Activated CD8-positive, alpha-beta T cell treated with anti-CD3 and anti-CD28 coated beads, Interleukin-2, amount 10 ng/mL, durations not matched to agents 7 days and 5 days (primary cell): ENCODE measurements around the gene CARMIL1. TPM values are rescaled to one million over a fixed set of nuclear protein-coding genes. Genes with fewer than 3 reads are reported as not detected.
"Not testable (repeated sequence)": the region's sequence is repeated elsewhere in the genome, so short reads cannot be mapped to it uniquely, and the experiment has no call there.

Experiments
- ATAC-seq: fragments of 150-1000 bp; cut with Tn5 transposase; one replicate; pipeline ENCODE4 v1.10.0; 2021; ENCODE audit warnings: moderate library complexity
- CTCF ChIA-PET: fragments of 350-600 bp; sonication (Branson Sonifier 250); formaldehyde crosslinking; loops from one replicate; lab custom pipeline; 2021; ENCODE audit warnings: antibody characterized with exemption; lab: Charles Lee
- POLR2A ChIA-PET: fragments of 350-600 bp; sonication (Branson Sonifier 250); formaldehyde crosslinking; loops from one replicate; lab custom pipeline; 2021; ENCODE audit warnings: antibody characterized with exemption; lab: Charles Lee
- DNase-seq: peaks from one replicate; pipeline ENCODE4 v3.0.0-alpha.2; 2020
- H3K27ac Mint-ChIP-seq: one replicate; pipeline ENCODE4 v1.8.0; 2021; ENCODE audit warnings: mild to moderate bottlenecking, mixed read lengths
- H3K27me3 Mint-ChIP-seq: one replicate; pipeline ENCODE4 v1.8.0; 2021; ENCODE audit warnings: low read depth, mixed read lengths
- H3K36me3 Mint-ChIP-seq: one replicate; pipeline ENCODE4 v1.8.0; 2021; ENCODE audit warnings: low read depth, mixed read lengths
- H3K4me1 Mint-ChIP-seq: one replicate; pipeline ENCODE4 v1.8.0; 2021; ENCODE audit warnings: low read depth, mixed read lengths
- H3K4me3 Mint-ChIP-seq: one replicate; pipeline ENCODE4 v1.8.0; 2021; ENCODE audit warnings: mild to moderate bottlenecking, mixed read lengths
- H3K9me3 Mint-ChIP-seq: one replicate; pipeline ENCODE4 v1.8.0; 2022; ENCODE audit warnings: mixed read lengths; ENCODE audit not compliant: insufficient read depth
- total RNA-seq, 2 experiments: library from RNA; stranded (reverse); gene quantifications; one replicate each; pipeline ENCODE4 v1.2.3, GENCODE V29; 2021

The CARMIL1 gene
- total RNA-seq, 2 experiments from 2014 or later = 4.6 to 4.8 TPM

DNA sequence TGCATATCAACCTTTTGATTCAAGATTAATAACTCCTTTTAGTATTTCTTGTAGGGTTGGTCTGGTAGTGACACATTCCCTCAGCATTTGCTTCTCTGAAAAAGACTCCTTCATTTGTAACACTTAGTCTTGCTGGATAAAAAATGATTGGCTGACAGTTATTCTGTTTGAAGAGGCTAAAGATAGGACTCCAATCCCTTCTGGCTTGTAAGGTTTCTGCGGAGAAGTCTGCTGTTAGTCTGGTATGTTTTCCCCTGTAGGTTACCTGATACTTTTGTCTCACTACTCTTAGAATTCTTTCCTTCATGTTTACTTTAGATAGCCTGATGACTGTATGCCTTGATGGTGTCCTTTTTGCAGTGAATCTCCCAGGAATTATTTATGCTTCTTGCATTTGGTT is 96.0 kb downstream of the CARMIL1 start:
- ChIA-PET POLR2A (no interaction called here), CTCF (no interaction called here)
- Mint-ChIP-seq H3K4me1 (peaks cover 28% of the 10 kb centered on the region), H3K27ac (no peak overlapping the region), H3K36me3 (peaks cover 12% of the 10 kb centered on the region), H3K9me3 (peaks cover 25% of the 10 kb centered on the region), H3K4me3 (no peak overlapping the region), H3K27me3 (no peaks in the 10 kb centered on the region)
- ATAC-seq = no peak
- no peak for DNase-seq

DNA sequence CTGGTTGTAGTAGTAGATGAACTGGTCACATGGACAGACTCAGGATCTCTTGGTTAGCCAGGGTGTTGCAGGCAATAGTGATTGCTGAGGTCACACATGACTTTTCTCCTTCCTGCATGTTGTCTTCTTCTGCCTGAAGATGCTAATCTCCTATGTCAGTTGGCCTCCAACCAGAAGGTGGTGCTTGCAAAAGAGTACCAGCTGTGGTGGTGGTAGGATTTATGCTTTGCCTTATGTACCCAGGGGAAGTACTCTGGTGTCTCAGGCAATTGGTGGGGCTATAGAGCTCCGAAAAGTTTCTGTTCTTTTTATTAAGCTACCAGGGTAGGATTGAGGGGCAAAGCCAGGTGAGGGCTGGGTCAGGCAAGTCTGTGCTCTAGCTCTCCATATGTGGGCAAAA is 98.5 kb downstream of the CARMIL1 start:
- Mint-ChIP-seq H3K27ac (no peak overlapping the region), H3K36me3 (peaks cover 8% of the 10 kb centered on the region), H3K27me3 (no peaks in the 10 kb centered on the region), H3K9me3 (peaks cover 20% of the 10 kb centered on the region), H3K4me3 (no peak overlapping the region), H3K4me1 (peaks cover 13% of the 10 kb centered on the region)
- CTCF ChIA-PET = interaction anchor here (1.1 kb wide), 1 partner anchor 113 kb away, joined by 3 read pairs; no protein-coding TSS in a partner anchor
- DNase-seq (no peak), ATAC-seq (no peak)
- POLR2A ChIA-PET = no interaction called here

DNA sequence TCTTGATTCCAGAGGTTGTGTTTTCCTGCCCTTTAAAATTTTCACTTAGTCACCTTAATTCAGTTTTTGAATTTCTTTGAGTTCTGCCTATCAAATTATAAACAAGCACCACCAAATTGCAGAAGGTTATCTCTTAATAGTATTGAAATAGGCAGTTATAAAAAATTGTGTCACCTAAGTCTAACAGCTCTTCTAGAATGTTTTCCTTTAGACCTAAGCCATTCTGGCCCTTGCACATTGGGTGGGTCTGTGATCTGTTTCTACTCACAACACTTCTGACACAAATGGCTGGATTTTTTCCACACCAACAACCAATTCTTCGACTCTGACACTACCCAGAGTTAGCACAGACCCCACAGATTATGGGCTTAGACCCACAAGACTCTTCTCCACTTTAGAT is 101.9 kb downstream of the CARMIL1 start:
- ATAC-seq (no peak), DNase-seq (no peak)
- H3K36me3 Mint-ChIP-seq = no peaks in the 10 kb centered on the region
- no peaks in the 10 kb centered on the region for H3K9me3 Mint-ChIP-seq
- no peaks in the 10 kb centered on the region for H3K27me3 Mint-ChIP-seq
- CTCF ChIA-PET = interaction anchor here (1.0 kb wide), 1 partner anchor 19 kb away, joined by 3 read pairs; no protein-coding TSS in a partner anchor
- POLR2A ChIA-PET = no interaction called here
- peaks cover 3% of the 10 kb centered on the region for H3K4me1 Mint-ChIP-seq
- no peak overlapping the region for H3K27ac Mint-ChIP-seq
- H3K4me3 Mint-ChIP-seq = no peak overlapping the region

DNA sequence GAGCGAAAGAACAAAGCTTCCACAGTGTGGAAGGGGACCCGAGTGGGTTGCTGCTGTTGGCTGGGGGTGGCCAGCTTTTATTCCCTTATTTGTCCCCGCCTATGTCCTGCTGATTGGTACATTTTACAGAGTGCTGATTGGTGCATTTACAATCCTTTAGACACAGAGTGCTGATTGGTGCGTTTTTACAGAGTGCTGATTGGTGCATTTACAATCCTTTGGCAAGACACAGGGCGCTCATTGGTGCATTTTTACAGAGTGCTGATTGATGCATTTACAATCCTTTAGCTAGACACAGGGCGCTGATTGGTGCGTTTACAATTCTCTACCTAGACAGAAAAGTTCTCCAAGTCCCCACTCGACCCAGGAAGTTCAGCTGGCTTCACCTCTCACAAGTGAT is 103.3 kb downstream of the CARMIL1 start:
- ATAC-seq, H3K4me3 Mint-ChIP-seq, H3K36me3 Mint-ChIP-seq, H3K27me3 Mint-ChIP-seq, H3K9me3 Mint-ChIP-seq, POLR2A ChIA-PET, H3K4me1 Mint-ChIP-seq, DNase-seq, H3K27ac Mint-ChIP-seq: not testable (repeated sequence)
- CTCF ChIA-PET = interaction anchor here (0.9 kb wide), 1 partner anchor 14 kb away, joined by 3 read pairs; no protein-coding TSS in a partner anchor

DNA sequence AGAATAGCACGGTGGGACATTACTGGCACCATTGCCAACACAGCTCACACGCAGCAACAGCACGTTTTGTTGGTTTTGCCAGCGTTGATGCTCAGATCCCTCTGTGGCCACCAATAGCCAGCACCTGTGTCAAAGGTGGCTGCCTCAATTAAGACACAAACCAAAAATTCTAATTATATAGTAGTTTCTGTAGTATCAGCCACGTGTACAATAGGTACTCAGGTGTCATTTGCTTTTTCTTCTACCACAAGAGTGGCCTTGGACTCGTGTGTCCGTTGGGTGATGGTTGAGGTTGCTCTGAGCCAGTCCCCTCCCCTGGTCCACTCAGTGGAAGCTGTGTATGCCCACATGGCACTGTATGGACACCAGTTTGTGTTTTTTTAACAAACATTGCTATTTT is 105.1 kb downstream of the CARMIL1 start:
- Mint-ChIP-seq H3K4me1 (peaks cover 2% of the 10 kb centered on the region), H3K27me3 (no peaks in the 10 kb centered on the region), H3K36me3 (no peaks in the 10 kb centered on the region), H3K27ac (no peak overlapping the region), H3K4me3 (no peak overlapping the region), H3K9me3 (no peaks in the 10 kb centered on the region)
- CTCF ChIA-PET = no interaction called here
- no peak for ATAC-seq
- no peak for DNase-seq
- POLR2A ChIA-PET = no interaction called here

DNA sequence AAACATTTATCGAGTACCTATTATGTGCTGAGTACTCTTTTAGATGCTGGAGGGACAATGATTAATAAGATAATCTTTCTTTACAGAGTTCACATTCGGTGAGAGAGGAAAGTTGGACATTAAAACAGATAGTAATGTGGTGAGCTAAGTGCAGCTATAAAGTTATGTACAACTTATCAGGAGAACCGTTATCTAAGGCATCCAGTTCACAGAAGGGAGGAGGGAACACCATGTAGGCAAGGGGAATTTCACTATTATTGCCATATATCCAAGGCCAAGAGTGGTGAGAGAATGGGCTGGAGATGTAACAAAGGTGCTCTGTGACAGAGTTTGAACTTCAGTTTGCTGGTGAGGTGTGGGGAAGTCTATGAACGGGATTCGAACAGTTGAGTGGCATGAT is 105.8 kb downstream of the CARMIL1 start:
- ATAC-seq (no peak), DNase-seq (no peak)
- ChIA-PET CTCF (no interaction called here), POLR2A (no interaction called here)
- Mint-ChIP-seq H3K4me3 (no peak overlapping the region), H3K27ac (no peak overlapping the region), H3K4me1 (peaks cover 2% of the 10 kb centered on the region), H3K9me3 (no peaks in the 10 kb centered on the region), H3K27me3 (no peaks in the 10 kb centered on the region), H3K36me3 (no peaks in the 10 kb centered on the region)

DNA sequence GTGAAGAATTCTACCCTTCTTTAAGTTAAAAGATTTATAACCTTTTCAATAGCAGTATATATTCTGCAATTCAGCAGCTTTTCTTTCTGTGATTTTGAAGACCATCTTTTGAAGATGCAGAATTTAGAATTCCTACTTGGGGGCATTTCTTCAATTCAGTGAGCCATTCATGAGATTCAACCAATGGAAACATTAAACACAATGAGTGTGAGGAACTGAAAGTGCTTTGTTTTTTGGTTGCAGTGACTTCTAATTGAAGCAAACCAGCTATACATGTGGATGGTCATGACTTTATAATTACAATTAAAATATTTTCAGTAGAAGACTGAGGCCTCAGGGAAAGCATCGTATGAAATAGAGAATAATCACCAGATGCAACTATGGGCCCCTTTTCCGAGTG is 108.3 kb downstream of the CARMIL1 start:
- CTCF ChIA-PET = interaction anchor here (0.6 to 1.7 kb wide), 4 partner anchors 13 to 20 kb away, joined by 3 read pairs; no protein-coding TSS in a partner anchor
- no peak overlapping the region for H3K27ac Mint-ChIP-seq
- no peak overlapping the region for H3K4me3 Mint-ChIP-seq
- H3K9me3 Mint-ChIP-seq = no peaks in the 10 kb centered on the region
- DNase-seq (no peak), ATAC-seq (no peak)
- H3K4me1 Mint-ChIP-seq = peaks cover 2% of the 10 kb centered on the region
- POLR2A ChIA-PET = interaction anchor here (0.8 kb wide), 1 partner anchor 8 kb away, joined by 3 read pairs; no protein-coding TSS in a partner anchor
- no peaks in the 10 kb centered on the region for H3K27me3 Mint-ChIP-seq
- no peaks in the 10 kb centered on the region for H3K36me3 Mint-ChIP-seq

DNA sequence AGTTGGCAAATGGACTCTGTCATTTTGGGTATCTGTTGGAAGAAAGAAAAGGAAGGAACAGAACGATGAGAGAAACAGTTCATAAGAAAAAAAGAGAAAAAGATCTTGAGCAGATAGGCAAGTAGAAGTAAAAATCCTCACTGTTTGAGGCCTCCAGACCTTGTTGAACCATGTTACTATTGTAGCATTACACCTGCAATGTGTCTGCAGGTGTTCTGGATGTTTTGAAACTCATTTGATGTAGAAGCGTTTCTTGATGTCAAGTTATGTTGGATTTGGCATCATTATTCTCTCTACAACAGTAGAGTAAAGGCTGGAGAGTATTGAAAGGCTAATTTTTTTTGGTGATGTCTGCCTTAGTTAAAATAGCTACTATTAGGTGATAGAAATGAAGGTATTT is 108.7 kb downstream of the CARMIL1 start:
- ChIA-PET POLR2A (interaction anchor here (0.8 kb wide), 1 partner anchor 8 kb away, joined by 3 read pairs; no protein-coding TSS in a partner anchor), CTCF (interaction anchor here (1.0 to 1.7 kb wide), 3 partner anchors 13 to 21 kb away, joined by 3 read pairs; no protein-coding TSS in a partner anchor)
- no peak for DNase-seq
- Mint-ChIP-seq H3K27ac (no peak overlapping the region), H3K36me3 (no peaks in the 10 kb centered on the region), H3K9me3 (no peaks in the 10 kb centered on the region), H3K4me1 (peaks cover 2% of the 10 kb centered on the region), H3K4me3 (no peak overlapping the region), H3K27me3 (no peaks in the 10 kb centered on the region)
- ATAC-seq = no peak

DNA sequence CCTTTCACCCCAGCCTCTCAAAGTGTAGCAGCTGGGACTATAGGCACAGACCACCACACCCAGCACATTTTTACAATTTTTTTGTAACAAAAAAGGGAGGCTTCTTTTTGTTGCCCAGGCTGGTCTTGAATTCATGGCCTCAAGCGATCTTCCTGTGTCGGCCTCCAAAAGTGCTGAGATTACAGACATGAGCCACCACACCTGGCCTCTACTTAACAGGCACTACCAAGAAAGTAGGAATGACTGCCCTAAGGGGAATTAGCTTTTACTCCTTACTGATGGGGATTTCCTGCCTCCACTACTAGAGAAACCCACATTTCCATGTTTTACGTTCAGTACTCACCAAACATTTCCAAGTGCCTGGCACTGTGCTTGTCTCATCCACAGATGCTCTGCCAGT is 109.6 kb downstream of the CARMIL1 start:
- no peak overlapping the region for H3K4me3 Mint-ChIP-seq
- no peak for DNase-seq
- no peaks in the 10 kb centered on the region for H3K36me3 Mint-ChIP-seq
- CTCF ChIA-PET = interaction anchor here (1.0 to 1.7 kb wide), 3 partner anchors 12 to 22 kb away, joined by 3 read pairs; no protein-coding TSS in a partner anchor
- ATAC-seq = no peak
- no peaks in the 10 kb centered on the region for H3K27me3 Mint-ChIP-seq
- no peak overlapping the region for H3K27ac Mint-ChIP-seq
- POLR2A ChIA-PET = interaction anchor here (1.1 to 2.1 kb wide), 2 partner anchors 16 to 22 kb away, joined by 5 to 6 read pairs; no protein-coding TSS in a partner anchor
- peaks cover 2% of the 10 kb centered on the region for H3K4me1 Mint-ChIP-seq
- no peaks in the 10 kb centered on the region for H3K9me3 Mint-ChIP-seq

DNA sequence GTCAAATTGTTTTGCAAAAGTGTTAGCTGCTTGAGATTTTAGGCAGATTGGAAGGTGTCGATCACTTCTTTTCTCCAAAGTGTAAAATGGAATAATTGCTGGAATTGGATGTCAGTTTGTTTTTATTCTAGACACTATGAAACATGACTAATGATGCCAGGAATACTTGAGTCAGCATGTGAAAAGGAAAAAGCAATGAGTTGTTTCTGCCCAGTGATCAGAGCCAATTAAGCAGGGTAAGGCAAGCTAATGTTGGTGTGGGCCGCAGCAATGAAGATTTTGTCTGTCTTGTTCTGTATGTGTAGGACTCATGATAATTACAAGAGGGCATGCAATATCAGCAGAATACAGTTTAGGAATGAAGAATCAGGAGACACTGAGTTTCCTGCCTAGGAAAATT is 110.3 kb downstream of the CARMIL1 start:
- ChIA-PET CTCF (interaction anchor here (0.9 kb wide), 1 partner anchor 100 kb away, joined by 4 read pairs; no protein-coding TSS in a partner anchor), POLR2A (interaction anchor here (1.1 to 2.1 kb wide), 2 partner anchors 15 to 22 kb away, joined by 5 to 6 read pairs; no protein-coding TSS in a partner anchor)
- Mint-ChIP-seq H3K36me3 (no peaks in the 10 kb centered on the region), H3K4me3 (no peak overlapping the region), H3K4me1 (peaks cover 2% of the 10 kb centered on the region), H3K27ac (no peak overlapping the region), H3K9me3 (no peaks in the 10 kb centered on the region), H3K27me3 (no peaks in the 10 kb centered on the region)
- no peak for ATAC-seq
- no peak for DNase-seq

DNA sequence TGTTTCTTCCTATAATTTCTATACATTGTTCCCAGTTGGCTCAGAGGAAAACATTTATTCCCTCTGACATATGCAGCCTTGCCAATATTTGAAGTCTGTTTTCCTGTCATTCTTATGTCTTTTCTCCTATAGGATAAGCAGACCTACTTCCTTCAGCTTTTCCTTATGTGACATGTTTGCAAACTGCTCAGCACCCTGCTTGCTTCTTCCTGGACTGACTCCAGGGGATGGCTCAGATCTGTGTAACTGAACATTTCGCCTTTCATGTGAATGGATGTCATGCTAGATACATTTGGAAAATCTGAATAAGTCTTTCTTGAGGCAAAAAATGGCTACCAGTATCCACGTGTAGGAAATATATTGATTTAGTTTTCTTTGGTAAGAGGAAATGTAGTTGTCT is 113.2 kb downstream of the CARMIL1 start:
- no peak for ATAC-seq
- DNase-seq = no peak
- H3K4me3 Mint-ChIP-seq = no peak overlapping the region
- POLR2A ChIA-PET = no interaction called here
- peaks cover 2% of the 10 kb centered on the region for H3K4me1 Mint-ChIP-seq
- H3K9me3 Mint-ChIP-seq = no peaks in the 10 kb centered on the region
- H3K36me3 Mint-ChIP-seq = no peaks in the 10 kb centered on the region
- CTCF ChIA-PET = no interaction called here
- H3K27me3 Mint-ChIP-seq = no peaks in the 10 kb centered on the region
- H3K27ac Mint-ChIP-seq = no peak overlapping the region

DNA sequence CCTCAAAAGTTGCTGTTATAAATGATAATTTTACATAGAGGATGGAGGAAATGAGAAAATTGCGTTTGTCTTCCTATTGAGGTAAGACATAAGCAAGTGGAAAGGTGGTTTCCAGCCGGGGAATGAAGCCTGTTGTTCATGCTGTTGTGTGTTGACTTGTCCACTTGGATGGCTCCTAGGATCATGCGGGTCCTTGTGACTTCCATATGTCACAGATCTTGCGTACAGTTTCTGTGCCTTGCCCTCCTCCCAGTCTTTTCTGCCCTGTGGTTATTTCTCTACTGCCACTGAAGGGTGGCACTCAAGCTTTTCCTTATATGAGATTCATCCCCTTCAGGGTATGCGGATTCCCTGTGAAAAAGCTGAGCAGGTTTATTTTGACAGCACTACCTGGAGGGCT is 116.6 kb downstream of the CARMIL1 start:
- ATAC-seq (no peak), DNase-seq (no peak)
- ChIA-PET CTCF (no interaction called here), POLR2A (interaction anchor here (0.6 to 1.0 kb wide), 2 partner anchors 8 to 371 kb away, joined by 3 to 5 read pairs; no protein-coding TSS in a partner anchor)
- Mint-ChIP-seq H3K4me3 (no peak overlapping the region), H3K4me1 (no peaks in the 10 kb centered on the region), H3K27me3 (no peaks in the 10 kb centered on the region), H3K27ac (no peak overlapping the region), H3K36me3 (no peaks in the 10 kb centered on the region), H3K9me3 (no peaks in the 10 kb centered on the region)
